Gastrocnemius medialis (tissue), 4 donors: ENCODE results near the gene STIM1.

Source experiments
- CTCF ChIP-seq, 5 experiments: fragments of 450-650 bp in 3 of 5; fragments of 200-600 bp in 2 of 5; sonication (generic) in 2 of 5; IDR thresholded peaks in 4 of 5; conservative IDR thresholded peaks in 1 of 5; 1 replicate in 4 of 5; 2 replicates in 1 of 5; pipeline ENCODE4 v1.5.1; 2016 to 2019; ENCODE audit warnings: antibody characterized with exemption in 5 of 5, mild to moderate bottlenecking in 3 of 5, moderate library complexity in 3 of 5
- POLR2A ChIP-seq, 2 donors: fragments of 450-650 bp; IDR thresholded peaks; one replicate each; pipeline ENCODE4 v1.6.1; 2017; ENCODE audit warnings: antibody characterized with exemption in 2 of 2, mild to moderate bottlenecking in 2 of 2, moderate library complexity in 2 of 2

GRCh38 chr11:3932698-3933097 lies 77.2 kb downstream of the STIM1 start:
- TF ChIP-seq CTCF (IDR thresholded peaks at IDR 0.05 in 4 of 5, conservative IDR thresholded peaks at IDR 0.05 in 1 of 5): no peak
- no peak for TF ChIP-seq POLR2A (IDR thresholded peaks at IDR 0.05)
